ENCODE data around the gene COL5A1.

Gene COL5A1

DNA sequence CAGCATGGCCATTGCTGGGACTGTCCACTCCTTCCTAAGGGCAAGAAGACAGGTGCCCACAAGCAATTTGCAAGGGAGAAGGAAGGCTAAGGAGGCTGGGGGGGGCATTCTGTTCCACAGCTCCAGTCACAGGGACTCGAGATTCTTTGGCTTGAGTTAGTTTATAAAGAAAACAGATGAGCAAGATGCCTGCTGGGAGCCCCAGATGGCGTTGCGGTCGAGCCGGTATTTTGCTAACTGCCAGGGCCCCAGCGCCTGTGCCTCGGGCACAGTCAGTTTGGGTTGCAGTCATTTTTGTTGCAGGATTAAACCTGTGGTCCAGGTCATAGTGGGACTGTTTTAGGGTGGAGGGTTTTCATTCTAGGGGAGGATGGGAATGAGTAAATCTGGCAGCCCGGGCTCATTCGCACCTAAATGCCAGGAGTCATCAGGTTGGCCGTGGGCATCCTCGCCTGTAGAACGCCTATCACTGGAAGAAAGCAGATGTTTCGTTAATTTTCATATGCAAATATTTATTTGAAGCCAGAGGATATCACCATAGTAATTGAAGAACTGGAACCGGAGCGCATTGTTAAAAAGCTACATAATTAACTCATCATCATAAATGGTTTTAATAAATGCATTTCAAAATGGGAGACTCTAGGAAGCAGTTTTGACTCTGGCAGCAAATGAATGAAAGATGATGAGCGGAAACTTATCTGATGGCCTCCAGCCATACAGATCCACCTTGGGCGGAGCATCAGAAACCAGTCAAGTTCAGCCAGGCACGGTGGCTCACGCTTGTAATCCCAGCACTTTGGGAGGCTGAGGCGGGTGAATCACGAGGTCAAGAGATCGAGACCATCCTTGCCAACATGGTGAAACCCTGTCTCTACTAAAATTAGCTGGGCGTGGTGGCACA lies 151.9 kb downstream of the COL5A1 start:
- no peak for TF ChIP-seq YY1 (IDR thresholded peaks at IDR 0.05; ENCODE audit: low read depth)
- TF ChIP-seq, protein P1, sequence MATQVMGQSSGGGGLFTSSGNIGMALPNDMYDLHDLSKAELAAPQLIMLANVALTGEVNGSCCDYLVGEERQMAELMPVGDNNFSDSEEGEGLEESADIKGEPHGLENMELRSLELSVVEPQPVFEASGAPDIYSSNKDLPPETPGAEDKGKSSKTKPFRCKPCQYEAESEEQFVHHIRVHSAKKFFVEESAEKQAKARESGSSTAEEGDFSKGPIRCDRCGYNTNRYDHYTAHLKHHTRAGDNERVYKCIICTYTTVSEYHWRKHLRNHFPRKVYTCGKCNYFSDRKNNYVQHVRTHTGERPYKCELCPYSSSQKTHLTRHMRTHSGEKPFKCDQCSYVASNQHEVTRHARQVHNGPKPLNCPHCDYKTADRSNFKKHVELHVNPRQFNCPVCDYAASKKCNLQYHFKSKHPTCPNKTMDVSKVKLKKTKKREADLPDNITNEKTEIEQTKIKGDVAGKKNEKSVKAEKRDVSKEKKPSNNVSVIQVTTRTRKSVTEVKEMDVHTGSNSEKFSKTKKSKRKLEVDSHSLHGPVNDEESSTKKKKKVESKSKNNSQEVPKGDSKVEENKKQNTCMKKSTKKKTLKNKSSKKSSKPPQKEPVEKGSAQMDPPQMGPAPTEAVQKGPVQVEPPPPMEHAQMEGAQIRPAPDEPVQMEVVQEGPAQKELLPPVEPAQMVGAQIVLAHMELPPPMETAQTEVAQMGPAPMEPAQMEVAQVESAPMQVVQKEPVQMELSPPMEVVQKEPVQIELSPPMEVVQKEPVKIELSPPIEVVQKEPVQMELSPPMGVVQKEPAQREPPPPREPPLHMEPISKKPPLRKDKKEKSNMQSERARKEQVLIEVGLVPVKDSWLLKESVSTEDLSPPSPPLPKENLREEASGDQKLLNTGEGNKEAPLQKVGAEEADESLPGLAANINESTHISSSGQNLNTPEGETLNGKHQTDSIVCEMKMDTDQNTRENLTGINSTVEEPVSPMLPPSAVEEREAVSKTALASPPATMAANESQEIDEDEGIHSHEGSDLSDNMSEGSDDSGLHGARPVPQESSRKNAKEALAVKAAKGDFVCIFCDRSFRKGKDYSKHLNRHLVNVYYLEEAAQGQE (IDR thresholded peaks at IDR 0.05; ENCODE audit: low read depth) = no peak
- no peak for TF ChIP-seq EP300 (IDR thresholded peaks at IDR 0.05; ENCODE audit: borderline replicate concordance)
- no peak for TF ChIP-seq CEBPB (IDR thresholded peaks at IDR 0.05)
- TF ChIP-seq CREB1 (IDR thresholded peaks at IDR 0.05; ENCODE audit: low read depth) = no peak
- TF ChIP-seq, protein P2, sequence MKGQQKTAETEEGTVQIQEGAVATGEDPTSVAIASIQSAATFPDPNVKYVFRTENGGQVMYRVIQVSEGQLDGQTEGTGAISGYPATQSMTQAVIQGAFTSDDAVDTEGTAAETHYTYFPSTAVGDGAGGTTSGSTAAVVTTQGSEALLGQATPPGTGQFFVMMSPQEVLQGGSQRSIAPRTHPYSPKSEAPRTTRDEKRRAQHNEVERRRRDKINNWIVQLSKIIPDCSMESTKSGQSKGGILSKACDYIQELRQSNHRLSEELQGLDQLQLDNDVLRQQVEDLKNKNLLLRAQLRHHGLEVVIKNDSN (IDR thresholded peaks at IDR 0.05) = no peak
- TF ChIP-seq, protein P3, sequence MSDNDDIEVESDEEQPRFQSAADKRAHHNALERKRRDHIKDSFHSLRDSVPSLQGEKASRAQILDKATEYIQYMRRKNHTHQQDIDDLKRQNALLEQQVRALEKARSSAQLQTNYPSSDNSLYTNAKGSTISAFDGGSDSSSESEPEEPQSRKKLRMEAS (IDR thresholded peaks at IDR 0.05) = no peak
- no peak for TF ChIP-seq EGR1 (IDR thresholded peaks at IDR 0.05)
- no peak for TF ChIP-seq FOXM1 (IDR thresholded peaks at IDR 0.05; ENCODE audit: borderline replicate concordance, low read depth)
- no peak for TF ChIP-seq NFIC (IDR thresholded peaks at IDR 0.05)
- no peak for TF ChIP-seq TAF1 (IDR thresholded peaks at IDR 0.05; ENCODE audit: low read depth)
- no peak for TF ChIP-seq ZBTB7A (IDR thresholded peaks at IDR 0.05; ENCODE audit: low read depth)

DNA sequence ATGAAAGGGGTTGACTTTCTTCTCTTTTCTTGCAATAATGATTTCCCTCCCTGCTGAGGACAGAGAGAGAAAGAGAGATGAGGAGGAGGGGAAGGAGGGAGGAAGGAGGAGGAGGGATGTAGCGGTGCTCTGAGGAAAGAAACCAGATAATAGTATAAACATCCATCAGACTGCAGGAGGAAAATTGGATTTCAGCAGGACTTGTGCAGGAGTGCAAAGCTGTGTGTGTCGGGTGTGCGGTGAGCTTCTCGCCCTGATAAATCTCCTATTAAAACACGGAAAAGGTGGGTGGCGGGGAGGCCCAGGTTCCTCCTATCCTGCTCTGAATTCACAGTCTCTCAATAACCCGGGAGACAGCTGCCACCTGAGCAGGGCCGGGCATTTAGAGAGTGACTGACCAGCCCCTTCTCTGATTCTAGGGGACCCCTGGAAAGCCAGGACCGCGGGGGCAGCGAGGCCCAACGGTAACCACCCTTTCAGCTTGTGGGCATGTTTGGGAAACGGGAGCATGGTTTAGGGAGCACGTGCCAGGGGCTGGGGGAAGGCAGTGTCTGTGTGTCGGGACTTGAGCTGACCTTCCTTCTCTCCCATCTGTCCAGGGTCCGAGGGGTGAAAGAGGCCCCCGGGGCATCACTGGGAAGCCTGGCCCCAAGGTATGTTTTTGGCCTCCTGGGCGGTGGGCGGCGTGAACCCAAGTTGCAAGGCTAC lies 153.2 kb downstream of the COL5A1 start:
- no peak for TF ChIP-seq CEBPB (IDR thresholded peaks at IDR 0.05)

DNA sequence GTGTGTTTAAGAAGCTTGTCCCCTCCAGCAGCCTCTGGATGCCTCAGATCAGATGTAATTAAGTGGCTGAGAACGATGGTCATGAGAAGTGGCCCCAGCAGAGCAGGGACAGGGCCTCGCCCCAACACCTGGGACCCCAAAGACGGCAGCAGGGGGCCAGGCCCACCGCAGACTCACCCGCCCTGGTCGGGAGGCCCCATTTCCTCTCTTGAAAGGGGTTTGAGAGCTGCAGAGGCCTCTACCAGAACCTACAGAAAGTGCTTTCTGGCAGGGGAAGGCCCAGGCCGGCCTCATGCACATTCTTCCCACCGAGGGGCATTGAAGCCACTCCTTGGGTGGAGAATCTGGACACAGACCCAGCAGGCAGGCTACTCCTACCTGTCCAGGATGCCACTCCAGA lies 153.8 kb downstream of the COL5A1 start:
- TF ChIP-seq TCF12 (IDR thresholded peaks at IDR 0.05; ENCODE audit: low read depth) = no peak
- TF ChIP-seq RAD21 (IDR thresholded peaks at IDR 0.05; ENCODE audit: low read depth) = no peak
- no peak for TF ChIP-seq FOXM1 (IDR thresholded peaks at IDR 0.05; ENCODE audit: borderline replicate concordance, low read depth)
- TF ChIP-seq ZBTB7A (IDR thresholded peaks at IDR 0.05; ENCODE audit: low read depth) = no peak

DNA sequence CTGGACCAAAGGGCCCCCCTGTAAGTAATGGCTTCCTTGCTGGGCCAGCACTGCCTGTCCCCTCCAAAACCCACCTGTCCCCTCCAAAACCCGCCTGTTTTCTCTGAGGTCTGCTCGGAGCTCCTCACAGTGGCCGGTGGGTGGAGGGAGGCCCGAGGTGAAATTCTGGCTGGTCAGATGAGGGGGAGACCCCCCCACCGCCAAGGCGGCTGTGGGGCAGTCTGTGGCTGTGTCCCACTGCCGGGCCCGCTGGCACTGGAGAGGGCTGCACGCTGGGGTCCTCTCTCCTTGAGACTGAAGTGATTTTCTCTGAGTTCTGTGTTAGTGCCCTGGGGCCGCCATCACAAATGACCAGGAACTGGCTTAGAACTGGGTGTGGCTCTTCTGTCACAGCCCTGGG lies 155.3 kb downstream of the COL5A1 start:
- TF ChIP-seq CREB1 (IDR thresholded peaks at IDR 0.05; ENCODE audit: low read depth) = no peak

DNA sequence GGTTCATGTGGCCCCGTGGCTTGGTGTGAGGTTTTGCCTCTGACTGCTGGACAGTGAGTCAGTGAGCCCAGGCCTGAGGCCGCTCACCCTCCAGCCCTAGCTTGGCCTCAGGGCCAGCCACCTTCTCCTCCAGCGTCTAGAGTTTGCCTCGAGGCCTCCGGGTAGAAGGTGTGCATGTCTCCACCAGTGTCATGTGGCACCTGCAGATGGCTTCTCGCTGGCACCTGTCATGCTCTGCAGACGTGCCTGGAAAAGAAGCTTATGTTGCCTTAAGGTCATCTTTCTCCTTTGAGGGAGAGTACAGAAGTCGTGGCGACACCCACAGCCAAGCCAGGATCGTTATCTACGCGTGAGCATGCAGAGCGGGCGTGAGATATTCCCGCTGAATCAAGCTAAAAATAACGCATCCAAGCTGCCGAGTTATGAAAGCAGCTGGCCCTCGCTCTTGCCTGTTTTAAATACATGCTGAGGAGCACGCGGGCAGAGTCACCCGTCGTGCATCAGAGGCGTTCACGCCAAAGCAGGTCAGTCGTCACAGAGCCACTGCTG lies 159.3 kb downstream of the COL5A1 start:
- TF ChIP-seq CEBPB (IDR thresholded peaks at IDR 0.05) (no peak), TAF1 (IDR thresholded peaks at IDR 0.05; ENCODE audit: low read depth) (no peak), EGR1 (IDR thresholded peaks at IDR 0.05) (no peak), CREB1 (IDR thresholded peaks at IDR 0.05; ENCODE audit: low read depth) (no peak), NFIC (IDR thresholded peaks at IDR 0.05) (no peak), TCF12 (IDR thresholded peaks at IDR 0.05; ENCODE audit: low read depth) (no peak)
- TF ChIP-seq, protein P3 (IDR thresholded peaks at IDR 0.05) = no peak
- TF ChIP-seq, protein P1 (IDR thresholded peaks at IDR 0.05; ENCODE audit: low read depth) = no peak

DNA sequence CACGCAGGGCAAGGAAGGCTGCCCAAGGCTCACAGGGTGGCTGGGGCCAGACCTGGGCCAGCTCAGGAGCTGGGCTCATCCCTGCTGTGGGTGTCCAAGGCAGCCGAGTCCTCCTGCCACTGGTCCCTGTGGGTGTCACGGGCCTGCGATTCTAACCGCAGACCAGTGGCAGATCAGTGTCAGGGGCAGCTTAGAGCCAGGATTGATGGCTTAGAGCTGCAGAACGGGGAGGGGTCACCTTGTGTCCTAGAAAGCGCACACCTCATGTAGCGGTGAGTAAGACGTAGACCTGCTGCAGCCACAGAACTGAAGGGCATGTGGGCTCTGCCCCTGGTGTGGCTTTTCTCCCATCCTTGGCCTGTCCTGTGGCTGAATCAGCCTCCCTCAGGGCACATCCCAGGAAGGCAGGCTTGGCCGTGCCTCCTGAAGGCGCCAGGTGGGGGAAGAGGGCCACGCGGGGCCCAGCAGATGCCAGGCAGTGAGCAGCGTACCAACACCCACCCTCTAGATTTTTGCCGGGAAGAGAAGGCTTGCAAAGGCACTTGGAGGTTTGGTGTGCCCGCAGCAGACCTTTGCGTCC lies 160.7 kb downstream of the COL5A1 start:
- TF ChIP-seq CEBPB (IDR thresholded peaks at IDR 0.05) (no peak), FOXM1 (IDR thresholded peaks at IDR 0.05; ENCODE audit: borderline replicate concordance, low read depth) (no peak), CREB1 (IDR thresholded peaks at IDR 0.05; ENCODE audit: low read depth) (no peak), TCF12 (IDR thresholded peaks at IDR 0.05; ENCODE audit: low read depth) (no peak), ZBTB7A (IDR thresholded peaks at IDR 0.05; ENCODE audit: low read depth) (no peak), EGR1 (IDR thresholded peaks at IDR 0.05) (no peak)
- TF ChIP-seq, protein P2 (IDR thresholded peaks at IDR 0.05) = no peak

Measured in Ishikawa (cell line).